ENCODE results near the gene LCLAT1. TPM values are rescaled to one million over a fixed set of nuclear protein-coding genes. Genes with fewer than 3 reads are reported as not detected.
A peak's percentile ranks its signal among the peaks of the same experiment; 100 is the strongest.
"Not testable (repeated sequence)": the region's sequence is repeated elsewhere in the genome, so short reads cannot be mapped to it uniquely, and the experiment has no call there.

LCLAT1 gene
- total RNA-seq, 2 experiments from 2014 or later = 19.0 to 20.5 TPM

DNA sequence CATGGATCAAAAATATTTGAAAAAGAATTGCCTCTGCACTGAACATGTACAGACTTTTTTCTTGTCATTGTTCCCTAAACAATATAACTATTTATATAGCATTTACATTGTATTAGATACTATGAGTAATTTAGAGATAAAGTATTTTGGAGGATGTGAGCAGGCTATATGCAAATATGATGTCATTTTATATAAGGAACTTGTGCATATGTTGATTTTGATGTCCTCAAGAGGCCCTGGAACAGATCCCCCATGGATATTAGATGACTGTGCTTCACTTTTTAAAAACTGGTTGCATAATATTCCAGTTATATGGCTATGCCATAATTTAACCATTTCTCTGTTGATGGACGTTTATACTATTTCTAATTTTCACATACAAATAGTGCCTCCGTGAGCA is 16.5 kb downstream of the LCLAT1 start:
- ATAC-seq (no peak), DNase-seq (no peak)
- Mint-ChIP-seq H3K27me3 (no peaks in the 10 kb centered on the region), H3K4me3 (no peak overlapping the region), H3K4me1 (ENCODE audit: low read depth) (peaks cover 45% of the 10 kb centered on the region), H3K9me3 (peaks cover 2% of the 10 kb centered on the region), H3K27ac (no peak overlapping the region), H3K36me3 (ENCODE audit: low read depth) (peaks cover 33% of the 10 kb centered on the region)
- intact Hi-C loops (cut with micrococcal nuclease) = no loop called here
- TF ChIP-seq, protein P1, sequence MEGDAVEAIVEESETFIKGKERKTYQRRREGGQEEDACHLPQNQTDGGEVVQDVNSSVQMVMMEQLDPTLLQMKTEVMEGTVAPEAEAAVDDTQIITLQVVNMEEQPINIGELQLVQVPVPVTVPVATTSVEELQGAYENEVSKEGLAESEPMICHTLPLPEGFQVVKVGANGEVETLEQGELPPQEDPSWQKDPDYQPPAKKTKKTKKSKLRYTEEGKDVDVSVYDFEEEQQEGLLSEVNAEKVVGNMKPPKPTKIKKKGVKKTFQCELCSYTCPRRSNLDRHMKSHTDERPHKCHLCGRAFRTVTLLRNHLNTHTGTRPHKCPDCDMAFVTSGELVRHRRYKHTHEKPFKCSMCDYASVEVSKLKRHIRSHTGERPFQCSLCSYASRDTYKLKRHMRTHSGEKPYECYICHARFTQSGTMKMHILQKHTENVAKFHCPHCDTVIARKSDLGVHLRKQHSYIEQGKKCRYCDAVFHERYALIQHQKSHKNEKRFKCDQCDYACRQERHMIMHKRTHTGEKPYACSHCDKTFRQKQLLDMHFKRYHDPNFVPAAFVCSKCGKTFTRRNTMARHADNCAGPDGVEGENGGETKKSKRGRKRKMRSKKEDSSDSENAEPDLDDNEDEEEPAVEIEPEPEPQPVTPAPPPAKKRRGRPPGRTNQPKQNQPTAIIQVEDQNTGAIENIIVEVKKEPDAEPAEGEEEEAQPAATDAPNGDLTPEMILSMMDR (IDR thresholded peaks at IDR 0.05) = no peak
- ChIA-PET POLR2A (no interaction called here), CTCF (no interaction called here)

GRCh38 chr2:30464544-30465170 is 17.6 kb downstream of the LCLAT1 start:
- Mint-ChIP-seq H3K4me1 (ENCODE audit: low read depth) (peaks cover 46% of the 10 kb centered on the region), H3K9me3 (peaks cover 6% of the 10 kb centered on the region), H3K27ac (peak overlapping the region; percentile 47), H3K27me3 (no peaks in the 10 kb centered on the region), H3K4me3 (no peak overlapping the region), H3K36me3 (ENCODE audit: low read depth) (peaks cover 41% of the 10 kb centered on the region)
- intact Hi-C loops (cut with micrococcal nuclease) = no loop called here
- ChIA-PET POLR2A (no interaction called here), CTCF (no interaction called here)
- DNase-seq = no peak
- no peak for ATAC-seq
- TF ChIP-seq, protein P1 (IDR thresholded peaks at IDR 0.05) = no peak

DNA sequence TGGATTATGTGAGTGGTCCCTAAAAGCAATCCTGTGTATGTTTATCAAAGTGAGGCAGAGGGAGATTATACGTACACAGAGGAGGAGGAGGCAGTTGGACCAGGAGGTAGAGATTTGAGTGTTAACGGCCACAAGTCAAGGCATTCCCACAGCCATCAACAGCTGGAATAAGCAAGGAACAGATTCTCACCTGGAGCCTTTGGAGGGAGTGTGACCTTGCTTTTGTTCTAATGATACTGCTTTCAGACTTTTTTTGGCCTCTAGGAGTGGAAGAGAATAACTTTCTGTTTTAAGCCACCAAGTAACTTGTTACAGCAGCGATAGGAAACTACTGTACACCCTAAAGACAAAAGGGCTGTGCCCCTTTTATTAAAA is 18.1 kb downstream of the LCLAT1 start:
- peak; percentile 24 for ATAC-seq
- ChIA-PET CTCF (interaction anchor here (1.1 kb wide), 1 partner anchor 178 kb away, joined by 3 read pairs; no protein-coding TSS in a partner anchor), POLR2A (no interaction called here)
- peaks cover 38% of the 10 kb centered on the region for H3K36me3 Mint-ChIP-seq (ENCODE audit: low read depth)
- H3K9me3 Mint-ChIP-seq = peaks cover 6% of the 10 kb centered on the region
- H3K4me3 Mint-ChIP-seq = no peak overlapping the region
- no peaks in the 10 kb centered on the region for H3K27me3 Mint-ChIP-seq
- peaks cover 47% of the 10 kb centered on the region for H3K4me1 Mint-ChIP-seq (ENCODE audit: low read depth)
- peak overlapping the region; percentile 47 for H3K27ac Mint-ChIP-seq
- DNase-seq = no peak
- TF ChIP-seq, protein P1 (IDR thresholded peaks at IDR 0.05) = no peak
- intact Hi-C loops (cut with micrococcal nuclease) = no loop called here

DNA sequence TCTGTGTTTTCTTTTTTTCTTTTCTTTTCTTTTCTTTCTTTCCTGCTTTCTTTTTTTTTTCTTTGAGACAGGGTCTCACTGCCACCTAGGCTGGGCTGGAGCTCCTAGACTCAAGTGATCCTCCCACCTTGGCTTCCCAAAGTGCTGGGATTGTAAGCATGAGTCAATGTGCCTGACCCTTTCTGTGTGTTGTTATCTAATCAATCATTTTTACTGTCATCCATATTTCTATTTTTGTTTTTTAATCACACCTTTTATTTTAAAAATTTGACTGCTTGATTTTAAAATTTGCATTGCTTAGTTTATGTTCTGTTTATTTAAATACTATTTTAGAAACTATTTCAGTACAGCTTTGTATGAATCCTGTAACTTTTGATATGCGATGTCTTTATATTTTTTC is 19.2 kb downstream of the LCLAT1 start:
- POLR2A ChIA-PET = interaction anchor here (0.6 kb wide), 1 partner anchor 198 kb away, joined by 3 read pairs; no protein-coding TSS in a partner anchor
- CTCF ChIA-PET = interaction anchor here (0.6 to 1.4 kb wide), 6 partner anchors 45 to 1620 kb away, joined by 3 to 4 read pairs (median 3); no protein-coding TSS in a partner anchor
- Mint-ChIP-seq H3K9me3 (peaks cover 6% of the 10 kb centered on the region), H3K4me3 (no peak overlapping the region), H3K27ac (no peak overlapping the region), H3K27me3 (no peaks in the 10 kb centered on the region), H3K4me1 (ENCODE audit: low read depth) (peaks cover 46% of the 10 kb centered on the region), H3K36me3 (ENCODE audit: low read depth) (peaks cover 32% of the 10 kb centered on the region)
- TF ChIP-seq, protein P1 (IDR thresholded peaks at IDR 0.05) = no peak
- intact Hi-C loops (cut with micrococcal nuclease) = no loop called here
- no peak for ATAC-seq
- DNase-seq = no peak

GRCh38 chr2:30467062-30467826 is 20.2 kb downstream of the LCLAT1 start:
- H3K4me1 Mint-ChIP-seq (ENCODE audit: low read depth) = peaks cover 51% of the 10 kb centered on the region
- CTCF ChIA-PET = interaction anchor here (1.4 kb wide), 1 partner anchor 244 kb away, joined by 4 read pairs; no protein-coding TSS in a partner anchor
- ATAC-seq; H3K9me3 Mint-ChIP-seq; DNase-seq; H3K4me3 Mint-ChIP-seq; intact Hi-C loops (cut with micrococcal nuclease); H3K27me3 Mint-ChIP-seq; H3K27ac Mint-ChIP-seq: not testable (repeated sequence)
- peaks cover 28% of the 10 kb centered on the region for H3K36me3 Mint-ChIP-seq (ENCODE audit: low read depth)
- POLR2A ChIA-PET = interaction anchor here (0.7 kb wide), 1 partner anchor 1734 kb away, joined by 3 read pairs; no protein-coding TSS in a partner anchor
